ENCODE measurements around the gene SLC22A1.
"Not testable (repeated sequence)": the region's sequence is repeated elsewhere in the genome, so short reads cannot be mapped to it uniquely, and the experiment has no call there.

The SLC22A1 gene

DNA sequence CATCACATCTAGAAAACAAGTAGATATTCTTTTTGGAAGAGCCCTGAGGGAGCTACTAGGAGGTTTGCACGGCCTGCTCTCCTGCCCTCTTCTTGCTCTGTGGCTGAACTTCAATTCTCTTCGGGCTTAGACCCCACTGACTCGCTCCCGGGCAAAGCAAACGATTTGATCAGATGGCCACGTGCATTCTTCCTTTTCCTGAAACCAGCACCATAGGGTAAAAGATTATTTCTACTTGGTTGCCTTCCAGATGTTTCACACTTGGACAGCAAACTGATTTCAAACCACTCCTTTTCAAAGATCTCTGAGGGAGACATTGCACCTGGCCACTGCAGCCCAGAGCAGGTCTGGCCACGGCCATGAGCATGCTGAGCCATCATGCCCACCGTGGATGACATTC is at the start of gene SLC22A1:
SLC22A1 (plus strand) TSS at position 258 of the 400 bp plus-strand sequence; CDS start at position 379, 121 bp downstream.
- no peak for DNase-seq

DNA sequence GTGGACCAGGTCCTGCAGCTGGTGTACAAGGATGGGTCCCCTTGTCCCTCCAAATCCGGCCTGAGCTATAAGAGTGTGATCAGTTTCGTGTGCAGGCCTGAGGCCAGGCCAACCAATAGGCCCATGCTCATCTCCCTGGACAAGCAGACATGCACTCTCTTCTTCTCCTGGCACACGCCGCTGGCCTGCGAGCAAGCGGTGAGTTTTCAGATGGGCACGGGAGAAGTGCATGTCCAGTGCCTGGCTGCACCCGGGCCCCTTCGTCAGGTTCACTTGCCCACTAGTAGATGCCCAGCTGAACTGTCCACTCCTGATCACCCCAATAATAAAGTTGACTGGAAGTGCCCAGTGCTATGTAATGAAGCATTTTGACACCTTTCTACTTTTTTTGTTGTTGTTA is 48.3 kb upstream of the SLC22A1 start:
- DNase-seq: no peak

DNA sequence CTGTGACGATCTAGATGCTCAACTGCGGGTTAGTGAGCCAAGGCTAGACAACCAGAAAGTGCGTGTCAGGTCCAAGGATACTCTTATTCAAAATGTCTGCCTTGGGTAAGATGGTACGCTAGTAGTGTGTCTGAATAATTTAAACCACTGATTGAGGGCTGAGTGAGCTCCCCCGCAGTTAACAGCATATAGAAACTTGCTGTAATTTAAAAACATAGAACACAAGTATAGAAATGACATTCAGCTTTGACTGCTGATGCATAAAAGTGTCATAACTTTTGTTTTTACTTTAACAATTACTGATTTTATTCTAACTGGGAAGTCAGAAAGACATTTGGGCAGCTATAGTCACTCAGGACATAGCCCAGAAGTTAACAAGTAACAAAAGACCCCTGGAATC is 45.6 kb upstream of the SLC22A1 start:
- no peak for DNase-seq

DNA sequence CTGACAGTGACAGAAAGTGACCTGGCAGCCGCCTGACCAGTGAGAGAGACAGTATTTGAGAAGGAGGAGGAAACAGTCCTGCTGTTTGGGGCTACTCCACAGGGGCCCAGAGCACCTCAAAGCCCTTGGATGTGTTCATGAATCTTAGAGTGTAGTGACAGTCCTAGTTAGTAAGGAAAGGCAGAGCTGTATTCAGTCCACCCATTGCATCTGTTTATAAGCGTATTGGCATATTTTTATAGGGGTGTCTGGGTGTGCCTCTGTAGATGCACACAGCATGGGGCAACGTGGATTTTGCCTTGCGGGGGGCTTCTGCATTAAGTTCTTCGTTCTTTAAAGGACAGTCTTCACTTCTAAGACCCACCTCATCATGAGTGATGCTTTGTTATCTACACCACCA is 44.6 kb upstream of the SLC22A1 start:
- no peak for DNase-seq

DNA sequence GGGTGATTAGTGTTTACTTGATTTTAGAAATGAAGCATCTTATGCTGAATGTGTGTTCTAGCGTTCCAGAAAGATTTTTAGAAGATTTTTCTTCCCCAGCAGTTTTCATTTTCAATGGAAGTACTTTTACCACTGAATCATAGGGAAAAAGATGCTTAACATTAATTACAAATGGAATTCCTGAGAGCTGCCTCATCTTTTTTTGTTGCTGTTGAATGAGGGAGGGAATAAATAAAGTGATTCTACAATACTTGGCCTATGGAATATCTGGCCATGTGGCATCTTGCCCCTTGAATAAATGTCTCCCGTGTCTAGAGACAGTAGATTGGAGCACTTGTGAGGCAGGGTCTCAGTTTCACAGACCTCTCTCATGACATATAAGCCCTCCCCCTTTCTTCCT is 44.1 kb upstream of the SLC22A1 start:
- DNase-seq: no peak

DNA sequence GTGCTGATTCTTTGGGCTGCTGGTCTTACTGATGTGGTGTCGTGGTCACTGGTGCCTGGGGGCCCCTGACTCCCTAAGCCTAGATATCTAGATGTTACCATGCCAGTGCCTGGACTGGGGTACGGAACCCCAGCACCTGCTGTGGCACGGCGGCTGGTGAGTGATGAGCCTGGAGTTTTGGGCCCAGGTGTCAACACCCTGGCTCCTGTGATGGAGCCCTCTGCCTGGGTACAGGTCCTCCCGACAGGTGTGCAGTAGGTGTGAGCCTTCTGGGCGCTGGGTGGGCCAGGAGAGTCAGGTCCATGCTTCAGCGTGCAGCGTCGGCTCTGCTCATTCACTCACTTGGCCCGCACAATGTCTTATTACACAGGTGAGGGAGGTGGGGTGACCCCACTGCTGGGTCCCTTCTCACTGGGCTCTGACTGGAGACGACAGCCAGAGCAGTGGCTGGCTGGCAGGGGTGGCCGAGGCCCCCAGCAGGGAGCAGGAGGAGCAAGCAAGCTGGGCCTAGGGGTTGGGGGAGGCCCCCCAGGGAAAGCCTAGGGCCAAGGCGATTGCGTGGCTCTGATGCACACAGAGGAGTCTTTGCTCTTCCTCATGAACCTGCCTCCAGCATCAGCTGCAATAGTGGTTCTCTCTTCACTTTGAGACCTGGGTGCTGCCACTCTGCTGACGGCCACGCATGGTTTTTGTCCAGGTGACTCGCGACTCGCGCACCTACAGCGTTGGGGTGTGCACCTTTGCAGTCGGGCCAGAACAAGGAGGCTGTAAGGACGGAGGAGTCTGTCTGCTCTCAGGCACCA is 42.5 kb upstream of the SLC22A1 start:
- DNase-seq: no peak

DNA sequence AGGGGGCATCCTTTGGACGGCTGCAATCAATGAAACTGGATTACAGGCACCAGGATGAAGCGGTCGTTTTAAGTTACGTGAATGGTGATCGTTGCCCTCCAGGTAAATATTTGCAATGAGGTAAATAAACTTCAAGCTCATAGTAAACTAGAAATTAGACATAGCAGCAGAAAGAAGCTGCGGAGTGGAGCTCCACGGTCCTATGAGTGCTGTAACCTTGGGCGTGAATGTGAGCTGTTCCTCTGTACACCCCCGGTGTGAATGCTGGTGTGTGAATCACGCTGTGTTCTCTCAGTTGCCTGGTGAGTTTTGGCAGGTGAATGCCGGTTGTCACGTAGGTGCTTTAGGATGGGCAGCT is 42.0 kb upstream of the SLC22A1 start:
- DNase-seq: no peak

DNA sequence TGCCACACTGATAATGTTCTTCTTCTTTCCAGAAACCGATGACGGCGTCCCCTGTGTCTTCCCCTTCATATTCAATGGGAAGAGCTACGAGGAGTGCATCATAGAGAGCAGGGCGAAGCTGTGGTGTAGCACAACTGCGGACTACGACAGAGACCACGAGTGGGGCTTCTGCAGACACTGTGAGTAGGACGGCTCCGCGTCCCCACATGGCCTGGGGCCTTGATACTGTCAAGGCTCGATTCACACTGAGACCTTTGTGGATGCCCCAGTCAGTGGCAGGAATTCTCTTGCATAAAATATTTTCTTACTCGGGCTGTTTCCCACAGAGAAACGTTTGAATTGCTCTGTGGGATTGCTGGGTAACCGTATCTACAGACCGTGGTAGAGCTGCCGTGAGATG is 41.5 kb upstream of the SLC22A1 start:
- no peak for DNase-seq

DNA sequence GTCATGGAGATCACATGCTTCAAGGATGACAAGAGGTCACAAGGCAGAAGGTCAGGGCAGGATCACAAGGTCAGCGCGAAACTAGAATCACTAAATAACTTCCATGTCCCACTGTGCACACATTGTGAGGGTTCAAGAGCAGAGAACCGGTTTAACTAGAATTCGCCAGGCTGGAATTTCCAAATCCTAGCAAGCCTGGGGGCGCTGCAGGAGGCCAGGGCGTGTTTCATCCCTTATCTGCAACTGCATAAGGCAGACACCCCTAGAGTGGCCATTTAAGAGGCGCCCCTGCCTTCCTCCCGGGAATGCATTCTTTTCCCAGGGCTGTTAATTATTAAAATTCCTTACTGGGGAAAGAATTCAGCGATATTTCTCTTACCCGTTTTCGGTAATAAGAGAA is 40.2 kb upstream of the SLC22A1 start:
- DNase-seq: no peak

DNA sequence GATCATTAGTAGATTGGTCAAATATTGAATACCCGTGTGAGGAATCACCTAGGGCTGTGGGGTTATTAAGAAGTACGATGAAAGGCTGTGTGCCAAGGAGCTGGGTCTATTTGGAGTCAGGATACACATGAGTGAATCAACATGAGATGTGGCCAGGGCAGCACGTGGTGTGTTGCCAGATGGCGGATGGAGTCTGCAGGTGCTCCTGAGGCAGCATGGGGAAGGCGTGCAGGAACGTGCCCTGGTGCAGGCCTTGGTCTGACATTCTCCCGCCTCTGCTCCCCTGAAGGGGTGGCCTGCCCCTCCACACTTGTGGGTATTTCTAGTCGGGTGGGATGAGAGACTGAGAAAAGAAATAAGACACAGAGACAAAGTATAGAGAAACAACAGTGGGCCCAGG is 39.0 kb upstream of the SLC22A1 start:
- DNase-seq: no peak

DNA sequence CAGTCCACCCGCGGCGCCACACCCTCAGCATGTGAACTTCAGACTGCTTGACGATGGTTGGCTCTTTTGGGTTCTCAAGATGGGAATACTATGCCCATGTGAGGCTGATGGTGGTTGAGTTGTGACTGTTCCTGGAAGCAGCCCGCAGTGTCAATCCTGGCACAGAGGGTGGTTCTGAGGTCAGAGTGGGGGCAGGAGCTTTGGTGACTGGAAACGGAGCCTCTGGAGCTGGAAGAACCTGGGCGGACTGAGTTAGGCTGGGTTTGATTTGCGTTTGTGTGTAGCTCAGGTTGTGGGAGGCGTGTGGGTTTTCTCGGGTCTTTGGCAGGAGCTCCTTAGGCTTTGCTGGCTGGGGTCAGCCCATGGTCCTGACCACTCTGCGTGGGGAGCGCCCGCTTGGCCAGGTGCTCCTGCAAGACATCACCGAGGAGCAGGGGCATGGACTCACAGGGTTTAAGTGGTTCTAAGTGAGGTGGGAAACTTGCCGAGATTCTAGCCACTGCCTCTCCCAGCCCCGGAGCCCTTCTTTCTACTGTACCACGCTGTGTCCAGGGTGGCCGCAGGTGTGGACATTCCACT is 37.3 kb upstream of the SLC22A1 start:
- no peak for DNase-seq

DNA sequence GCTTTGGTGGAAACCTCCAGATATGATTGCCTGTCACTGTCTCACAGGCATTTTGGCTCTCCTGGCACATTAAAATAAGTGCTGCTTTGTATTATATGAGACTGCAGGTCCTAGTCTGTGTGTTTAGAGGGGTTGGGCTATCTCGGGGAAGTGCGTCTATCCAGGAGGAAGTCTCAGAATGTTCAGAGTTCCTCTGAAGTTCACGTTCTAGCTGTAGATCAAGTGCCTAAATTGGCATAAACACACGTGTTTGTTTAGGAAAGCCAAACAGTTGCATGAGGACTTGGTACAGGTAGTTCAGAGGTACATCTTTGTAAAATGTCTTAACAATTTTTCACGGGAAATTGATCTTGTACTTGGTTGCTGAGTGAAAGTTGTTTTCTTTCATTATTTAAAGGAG is 36.4 kb upstream of the SLC22A1 start:
- no peak for DNase-seq

DNA sequence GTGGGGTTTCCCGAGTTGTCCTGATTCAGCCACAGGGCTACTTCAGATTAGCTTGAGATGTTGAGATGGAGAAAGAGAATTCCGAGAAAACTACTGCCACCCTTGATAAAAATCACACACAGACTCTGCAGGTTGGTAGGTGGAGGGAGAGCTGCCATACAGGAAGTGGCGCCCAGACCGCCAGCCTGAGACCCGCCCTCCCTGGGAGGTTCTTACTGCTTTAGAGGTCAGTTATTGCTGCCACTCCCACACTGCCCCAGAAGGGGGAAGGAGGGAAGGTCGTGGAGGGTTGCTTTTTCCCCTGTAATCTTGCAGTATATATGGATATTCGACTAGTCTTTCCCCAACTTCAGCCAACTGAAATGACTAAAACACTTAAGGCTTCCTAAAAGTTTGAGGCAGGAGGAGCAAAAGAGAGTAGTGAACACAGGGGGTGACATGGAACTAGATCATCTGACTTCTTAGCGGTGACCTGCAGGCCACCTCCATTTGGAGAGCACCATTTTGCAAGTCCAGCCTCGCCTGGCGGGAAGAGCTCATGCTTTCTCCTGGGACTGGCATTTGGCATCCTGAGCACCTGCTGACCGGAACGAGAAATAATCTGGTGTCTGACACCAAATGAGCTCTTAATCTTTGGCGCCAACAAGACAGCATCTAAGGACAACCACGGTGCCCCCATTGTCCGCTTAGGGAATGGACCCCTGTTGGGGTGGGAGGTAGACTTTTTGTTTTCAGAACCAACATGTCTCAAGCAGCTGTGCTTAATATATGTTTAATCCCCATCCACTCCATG is 35.7 kb upstream of the SLC22A1 start:
- DNase-seq: no peak

DNA sequence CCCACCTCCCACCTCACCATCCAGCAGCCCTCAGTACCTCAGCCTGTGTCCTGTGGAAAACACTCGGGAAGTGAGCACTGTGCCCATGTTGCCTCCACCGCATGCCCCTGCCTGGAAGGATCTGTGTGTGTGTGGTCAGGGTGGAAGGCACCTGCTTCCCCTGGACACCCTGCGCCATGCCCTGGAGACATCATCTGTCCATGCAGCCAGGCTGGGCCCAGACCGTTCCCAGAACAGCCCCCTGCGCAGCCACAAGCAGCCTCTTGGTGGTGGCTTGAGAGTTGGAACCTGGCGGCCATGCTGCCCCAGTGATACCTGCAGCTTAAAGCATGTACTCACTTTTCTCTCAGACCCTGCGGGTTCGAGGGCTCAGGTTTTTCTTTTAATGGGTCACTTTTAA is 34.9 kb upstream of the SLC22A1 start:
- no peak for DNase-seq

DNA sequence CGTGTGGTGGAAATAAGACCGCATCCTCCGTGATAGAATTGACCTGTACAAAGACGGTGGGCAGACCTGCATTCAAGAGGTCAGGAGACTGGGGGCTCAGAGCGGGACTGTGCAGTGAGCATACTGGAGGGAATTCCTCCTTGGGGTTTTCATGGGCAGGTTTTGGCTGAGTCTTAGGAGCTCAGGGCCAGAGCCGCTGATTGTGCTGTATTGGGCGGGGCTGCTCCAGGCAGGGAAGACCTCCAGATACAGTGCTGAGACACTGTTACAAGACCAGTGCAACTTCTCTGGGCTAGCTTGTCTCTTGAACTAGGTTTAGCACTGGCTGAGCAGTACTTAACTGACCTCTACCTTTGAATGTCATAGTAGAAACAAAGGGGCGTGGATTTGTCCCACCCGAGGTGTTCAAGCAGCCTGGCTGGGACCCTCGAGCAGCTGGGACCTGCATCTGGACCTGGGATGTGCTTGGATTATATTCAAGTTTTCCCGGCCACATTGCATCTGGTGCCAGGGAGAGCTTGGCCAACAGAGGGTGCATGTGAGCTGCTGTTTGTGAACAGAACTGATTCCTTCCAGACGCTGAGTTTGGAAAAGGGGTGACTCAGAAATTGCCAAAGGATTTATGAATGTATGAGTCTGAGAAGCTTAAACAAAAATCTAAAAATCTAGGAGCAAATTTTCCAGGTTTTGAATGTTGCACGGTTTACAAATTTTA is 33.4 kb upstream of the SLC22A1 start:
- DNase-seq: no peak

DNA sequence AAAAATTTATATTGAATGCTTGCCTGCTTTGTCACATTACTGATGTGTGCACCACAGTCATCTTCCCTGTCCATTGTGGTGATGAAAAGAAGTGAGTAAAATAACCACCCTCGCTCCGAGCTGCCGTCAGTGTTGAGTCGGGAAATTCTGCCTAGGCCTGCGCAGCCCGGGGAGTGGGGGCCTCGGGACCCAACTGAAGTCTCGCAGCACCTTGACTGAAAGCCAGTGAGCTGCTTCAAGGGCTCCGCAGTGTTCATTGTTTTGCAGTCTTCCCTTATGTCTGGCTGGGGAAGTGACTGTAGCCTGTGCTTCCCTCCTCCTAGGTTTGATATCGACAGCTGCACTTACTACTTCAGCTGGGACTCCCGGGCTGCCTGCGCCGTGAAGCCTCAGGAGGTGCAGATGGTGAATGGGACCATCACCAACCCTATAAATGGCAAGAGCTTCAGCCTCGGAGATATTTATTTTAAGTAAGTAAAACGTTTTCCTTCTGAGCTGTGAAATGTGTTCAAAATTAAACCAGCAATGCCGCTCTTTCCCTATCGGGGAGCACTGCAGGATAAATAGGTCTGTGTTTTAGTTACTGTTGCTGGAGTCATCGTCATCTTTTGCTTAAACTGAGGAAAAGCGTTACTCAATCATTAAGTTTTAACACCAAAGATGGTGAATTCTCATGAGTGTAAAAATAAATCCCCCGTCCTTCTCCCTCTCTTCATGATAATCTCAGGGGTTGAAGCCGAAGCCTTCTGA is 32.7 kb upstream of the SLC22A1 start:
- DNase-seq: no peak

DNA sequence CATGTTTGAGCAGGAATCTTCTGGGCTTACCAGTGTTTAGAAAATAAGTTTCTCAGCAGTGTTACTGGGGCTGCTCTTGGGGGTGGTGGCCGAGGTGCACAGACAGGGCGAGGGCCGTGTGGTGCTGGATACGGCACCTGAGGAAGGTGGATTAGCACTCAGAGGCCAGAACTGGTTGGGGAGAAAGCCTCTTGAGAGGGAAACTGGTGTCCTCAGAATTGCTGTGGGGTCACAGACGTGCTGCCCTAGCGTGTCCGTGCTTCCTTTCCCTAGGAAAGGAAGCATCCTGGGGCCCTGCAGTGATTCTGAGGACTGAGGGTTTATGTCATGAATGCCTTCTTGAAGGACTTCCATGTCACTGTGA is 32.1 kb upstream of the SLC22A1 start:
- no peak for DNase-seq

DNA sequence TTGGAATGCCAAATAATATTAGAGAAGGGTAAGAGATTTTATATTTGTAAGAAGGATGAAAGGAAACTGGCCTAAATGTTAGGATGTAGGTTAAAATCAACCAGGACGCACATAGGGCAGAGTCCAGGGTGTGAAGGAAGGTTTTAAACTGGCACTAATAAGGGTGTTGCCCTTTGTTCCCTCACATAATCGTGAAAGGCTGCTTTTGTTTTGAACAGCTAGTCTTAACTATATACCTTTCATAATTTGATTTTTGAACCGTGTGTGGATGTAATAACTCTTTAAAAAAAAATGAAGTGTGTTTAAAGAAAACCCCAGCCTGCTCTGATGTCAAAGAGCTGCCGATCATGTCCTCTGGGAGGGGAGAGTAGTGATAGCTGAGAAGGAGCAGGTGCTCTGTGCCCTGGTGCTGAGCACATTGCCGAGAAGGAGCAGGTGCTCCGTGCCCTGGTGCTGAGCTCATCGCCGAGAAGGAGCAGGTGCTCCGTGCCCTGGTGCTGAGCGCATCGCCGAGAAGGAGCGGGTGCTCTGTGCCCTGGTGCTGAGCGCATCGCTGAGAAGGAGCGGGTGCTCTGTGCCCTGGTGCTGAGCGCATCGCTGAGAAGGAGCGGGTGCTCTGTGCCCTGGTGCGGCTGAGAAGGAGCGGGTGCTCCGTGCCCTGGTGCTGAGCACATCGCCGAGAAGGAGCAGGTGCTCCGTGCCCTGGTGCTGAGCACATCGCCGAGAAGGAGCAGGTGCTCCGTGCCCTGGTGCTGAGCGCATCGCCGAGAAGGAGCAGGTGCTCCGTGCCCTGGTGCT is 31.0 kb upstream of the SLC22A1 start:
- DNase-seq: not testable (repeated sequence)

DNA sequence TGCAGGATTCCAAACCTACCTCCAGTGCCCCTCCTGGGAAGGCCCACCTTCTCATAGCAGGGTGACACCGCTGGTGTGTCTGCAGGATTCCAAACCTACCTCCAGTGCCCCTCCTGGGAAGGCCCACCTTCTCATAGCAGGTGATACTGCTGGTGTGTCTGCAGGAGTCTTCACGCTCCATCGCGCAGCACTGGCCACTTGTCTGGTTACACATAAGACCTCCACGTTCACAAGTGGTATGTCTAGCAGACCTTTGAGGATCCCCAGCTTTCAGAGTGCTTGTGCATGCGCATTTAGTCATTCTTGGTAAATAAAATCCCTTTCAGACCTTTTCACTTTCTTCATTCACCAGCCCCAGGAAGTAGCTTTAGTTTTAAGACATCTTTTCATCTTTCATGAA is 29.4 kb upstream of the SLC22A1 start:
- not testable (repeated sequence) for DNase-seq

DNA sequence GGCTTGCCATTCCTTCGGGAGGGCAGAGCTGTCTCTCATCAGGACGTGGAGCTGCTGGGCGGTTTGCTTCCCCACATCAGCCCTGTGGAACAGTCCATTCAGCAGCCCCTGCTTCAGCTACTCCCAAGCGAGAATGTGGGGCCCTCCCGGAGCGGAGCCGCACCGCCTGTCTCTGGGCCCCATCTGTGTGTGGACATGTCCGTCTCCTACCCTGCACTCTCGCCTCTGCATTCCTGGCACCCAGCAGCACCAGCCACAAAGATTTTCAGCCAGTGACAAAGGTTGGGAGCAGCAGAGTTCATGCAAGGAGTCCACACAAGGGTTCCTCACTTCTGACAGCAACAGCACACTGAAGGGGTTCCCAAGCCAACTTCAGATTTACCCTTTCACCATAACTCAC is 29.0 kb upstream of the SLC22A1 start:
- no peak for DNase-seq

DNA sequence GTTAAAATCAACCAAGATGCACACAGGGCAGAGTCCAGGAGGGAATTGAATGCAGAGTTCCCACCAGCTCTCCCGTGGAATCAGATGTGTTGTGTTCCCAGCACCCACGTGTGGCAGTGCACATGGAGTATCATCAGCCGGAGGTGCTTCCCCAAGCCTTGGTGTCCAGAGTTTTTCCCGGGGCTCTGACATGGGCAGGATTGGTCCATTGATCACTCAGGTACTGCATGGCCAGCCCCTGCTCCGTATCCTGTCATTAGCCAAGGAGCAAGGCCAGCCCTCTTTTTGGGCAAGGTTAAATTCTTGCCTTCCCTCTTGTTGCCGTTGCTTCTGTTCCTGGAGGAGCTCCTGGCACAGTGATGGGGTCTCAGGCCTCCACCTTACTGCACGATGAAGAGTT is 28.6 kb upstream of the SLC22A1 start:
- DNase-seq: no peak

DNA sequence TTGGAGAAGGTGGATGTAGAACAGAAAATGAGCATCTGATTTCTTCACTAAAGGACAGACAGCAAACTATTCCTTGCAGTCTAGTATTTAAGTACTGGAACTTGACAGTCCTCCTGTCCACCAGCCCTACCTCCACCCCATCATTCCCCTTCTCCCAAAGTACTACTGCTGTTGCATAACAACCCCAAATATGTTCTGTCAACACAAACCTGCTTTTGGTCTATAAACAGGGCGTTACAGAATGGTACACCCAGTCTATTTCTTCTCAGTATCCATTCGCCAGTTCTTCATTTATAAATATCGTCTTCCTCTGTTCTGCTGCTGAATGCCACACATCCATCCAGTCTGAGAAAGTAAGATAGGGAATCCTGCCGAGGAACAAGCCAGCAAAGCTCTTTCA is 27.7 kb upstream of the SLC22A1 start:
- no peak for DNase-seq

Measured in cerebellar nuclear complex (tissue), 1 donor.